ENCODE results near the gene TM4SF18.
"Not testable (repeated sequence)": the region's sequence is repeated elsewhere in the genome, so short reads cannot be mapped to it uniquely, and the experiment has no call there.

The TM4SF18 gene

DNA sequence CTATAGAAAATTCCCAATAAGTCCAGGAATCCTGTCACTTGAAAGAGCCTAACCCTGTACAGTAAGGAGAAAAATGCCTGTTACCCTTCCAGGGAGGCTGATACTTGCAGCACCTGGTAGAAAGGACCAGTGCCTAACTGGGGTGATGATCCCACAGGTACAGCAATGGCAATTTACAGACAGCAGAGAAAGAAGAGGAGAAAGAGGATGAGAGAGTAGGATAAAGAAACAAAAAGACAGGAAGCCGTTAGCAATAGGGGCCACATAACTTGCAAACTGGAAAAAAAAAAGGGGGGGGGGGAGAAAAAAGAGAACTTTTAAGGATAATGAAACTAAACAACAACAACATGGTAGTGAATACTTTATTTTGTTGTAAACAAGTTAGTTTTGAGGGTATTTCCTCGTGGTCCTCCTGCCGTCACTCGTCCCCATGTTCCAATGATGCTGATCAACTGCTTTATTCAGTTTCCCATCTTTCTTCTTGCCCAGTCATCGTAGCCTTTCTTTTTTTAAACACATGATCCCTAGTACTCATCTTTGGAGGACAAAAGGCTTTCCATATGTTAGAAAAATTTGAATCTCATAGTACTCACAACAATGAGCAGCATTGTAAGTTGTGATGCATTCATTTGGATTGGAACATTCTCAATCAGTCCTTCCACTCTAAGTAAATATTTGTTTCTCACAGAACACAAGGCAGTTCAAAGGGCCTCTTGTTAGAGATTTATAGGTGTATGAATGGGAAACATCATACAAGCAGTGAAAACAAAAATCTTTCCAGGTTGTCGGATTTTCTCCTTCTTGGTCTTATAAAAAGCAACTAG is 35.5 kb upstream of the TM4SF18 start:
- no peak for DNase-seq (ENCODE audit: low read depth in 3 of 3)

DNA sequence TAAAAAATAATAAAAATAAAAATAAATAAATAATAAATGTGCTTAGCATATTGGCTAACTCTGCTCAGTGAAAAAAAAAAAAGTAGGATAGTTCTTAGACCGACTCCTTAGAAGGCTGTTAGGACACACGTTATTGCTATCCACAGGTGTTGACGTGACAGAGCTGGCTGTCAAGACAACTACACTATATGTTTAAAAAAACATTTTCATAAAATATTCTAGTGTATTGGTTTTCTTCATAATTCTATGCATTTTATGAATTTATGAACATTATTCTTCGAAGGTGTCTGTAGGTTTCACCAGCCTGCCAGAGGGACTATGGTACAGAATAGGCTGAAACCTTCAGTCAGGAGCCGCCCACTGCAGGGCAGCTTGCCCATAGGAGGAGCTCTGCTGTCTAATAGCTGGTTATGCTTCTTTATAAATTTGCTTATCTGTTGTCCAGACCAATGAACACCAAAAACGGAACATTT is 34.8 kb upstream of the TM4SF18 start:
- DNase-seq (ENCODE audit: low read depth in 3 of 3): no peak

DNA sequence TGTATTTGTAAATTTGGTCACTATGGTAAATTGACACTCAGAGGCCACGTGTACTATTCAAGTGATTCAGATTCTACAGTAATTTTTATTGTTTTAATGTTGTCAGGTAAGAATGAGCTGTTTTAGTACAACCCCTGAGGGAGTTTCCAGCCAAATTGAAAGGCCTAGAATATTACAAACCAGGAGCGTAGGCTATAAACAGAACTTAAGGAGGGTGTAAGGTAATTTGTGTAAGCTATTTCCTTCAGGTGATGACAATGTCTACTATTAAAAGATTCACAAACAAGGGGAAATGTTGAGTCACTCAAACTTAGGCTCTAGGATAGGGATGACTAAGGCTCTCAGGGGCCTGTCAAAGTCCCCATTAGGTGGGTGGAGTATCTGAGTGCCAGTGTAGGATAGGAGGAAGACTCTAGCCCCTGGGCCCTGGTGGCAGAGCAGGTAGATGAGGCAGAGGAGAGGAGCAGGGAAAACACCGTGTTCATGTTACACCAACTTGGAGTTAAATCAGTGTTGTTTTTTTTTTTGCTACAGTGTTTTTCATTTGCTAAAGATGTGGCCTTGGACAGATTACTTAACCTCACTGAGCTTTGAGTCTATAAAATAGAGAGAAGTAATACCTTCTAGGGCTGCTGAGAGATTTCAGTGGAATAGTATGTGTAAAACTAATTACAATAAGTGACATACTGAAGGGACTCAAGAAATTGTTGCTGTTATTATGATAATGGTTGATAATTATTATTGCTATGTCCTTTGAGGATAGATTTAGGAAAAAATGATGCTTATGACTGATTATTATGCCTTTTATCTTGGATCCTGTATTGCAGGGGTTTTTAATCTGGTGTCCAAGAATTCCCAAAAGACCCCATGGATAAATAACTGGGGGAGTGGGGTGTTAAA is 33.8 kb upstream of the TM4SF18 start:
- peak in 1 of 3 experiments; percentile 9 for DNase-seq (ENCODE audit: low read depth in 3 of 3)

DNA sequence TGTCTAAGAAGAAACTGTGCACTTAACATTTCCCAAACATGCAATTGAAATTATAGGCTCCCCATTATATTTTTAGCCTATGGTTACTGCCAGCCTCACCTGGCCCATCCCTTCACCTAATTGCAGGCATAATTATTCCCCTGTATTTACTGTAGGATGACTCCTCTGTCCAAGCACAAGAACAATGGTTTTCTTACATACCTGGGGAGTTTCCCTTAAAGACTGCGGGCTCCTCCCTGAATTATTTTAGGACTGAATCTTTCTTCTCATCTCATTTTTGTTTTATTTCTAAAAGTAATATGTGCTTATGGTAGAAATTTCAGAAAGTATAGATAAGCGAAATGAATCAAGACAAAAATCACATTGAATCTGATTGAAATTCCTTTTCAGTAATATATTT is 32.6 kb upstream of the TM4SF18 start:
- DNase-seq (ENCODE audit: low read depth in 3 of 3): no peak

DNA sequence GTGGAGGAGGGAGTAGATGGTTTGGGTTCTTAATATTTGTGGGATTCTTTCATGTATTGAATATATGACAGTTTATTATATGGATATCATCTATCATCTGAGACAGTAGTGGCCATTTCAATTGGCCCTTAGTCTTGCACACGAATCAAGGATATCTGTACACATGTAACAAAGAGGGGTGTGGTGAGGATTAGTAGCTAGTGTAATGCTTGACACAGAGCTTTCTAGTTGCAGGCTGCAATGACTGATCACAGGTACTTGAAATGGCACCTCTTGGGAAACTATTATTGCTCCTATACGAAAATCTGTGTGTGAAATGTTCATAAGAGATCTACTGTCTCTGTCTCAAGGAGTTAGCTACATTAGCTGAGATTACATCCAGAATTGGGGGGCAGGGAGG is 31.2 kb upstream of the TM4SF18 start:
- DNase-seq (ENCODE audit: low read depth in 3 of 3): no peak

DNA sequence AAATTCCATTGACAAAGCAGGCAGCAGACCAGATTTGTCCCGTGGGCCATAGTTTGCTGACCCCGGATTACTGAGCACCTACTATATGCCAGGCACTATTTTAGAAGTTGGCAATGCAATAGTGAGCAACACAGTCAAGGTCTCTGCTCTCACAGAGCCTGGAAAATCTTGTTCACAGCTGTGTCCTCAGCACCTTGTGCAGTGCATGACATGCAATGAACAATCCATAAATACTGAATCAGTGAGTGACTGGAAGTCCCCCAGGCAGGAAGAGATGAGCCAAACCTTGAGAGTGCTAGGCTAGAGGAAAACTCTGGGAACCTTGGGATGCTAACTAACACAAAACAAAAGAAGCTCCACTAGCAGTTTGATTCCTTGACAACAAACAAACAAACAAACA is 29.6 kb upstream of the TM4SF18 start:
- no peak for DNase-seq (ENCODE audit: low read depth in 3 of 3)

DNA sequence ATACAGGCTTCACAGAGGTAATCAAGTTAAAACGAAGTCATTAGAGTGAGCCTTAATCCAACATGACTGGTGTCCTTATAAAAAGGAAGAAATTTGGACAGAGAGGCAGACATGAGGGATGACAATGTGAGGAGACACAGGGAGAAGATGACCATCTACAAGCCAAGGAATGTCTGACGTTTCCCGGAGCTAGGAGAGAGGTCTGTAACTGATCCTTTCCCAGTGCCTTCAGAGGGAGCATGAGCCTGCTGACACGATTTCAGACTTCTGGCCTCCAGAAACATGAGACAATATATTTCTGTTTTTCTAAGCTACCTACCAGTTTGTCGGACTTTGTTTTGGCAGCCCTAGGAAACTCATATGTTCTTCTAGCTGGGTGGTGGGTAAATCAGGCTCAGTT is 28.9 kb upstream of the TM4SF18 start:
- no peak for DNase-seq (ENCODE audit: low read depth in 3 of 3)

DNA sequence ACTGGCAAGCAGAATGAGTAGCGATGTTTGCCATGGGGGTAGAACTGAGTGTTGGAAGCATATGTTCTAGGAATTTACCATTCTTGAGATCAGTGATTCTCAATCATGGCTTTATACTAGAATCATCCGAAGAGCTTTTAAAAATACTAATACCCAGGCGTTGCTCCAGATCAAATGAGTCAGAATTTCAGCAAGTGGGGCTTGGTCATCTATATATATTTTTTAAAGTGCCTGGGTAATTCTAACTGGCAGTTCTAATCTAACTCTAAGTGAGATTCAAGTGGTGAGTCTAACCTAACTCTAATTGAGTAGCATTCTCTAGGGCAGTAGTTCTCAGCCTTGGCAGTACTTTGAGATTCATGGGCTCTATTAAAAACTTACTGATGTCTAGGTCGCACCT is 23.2 kb upstream of the TM4SF18 start:
- DNase-seq (ENCODE audit: low read depth in 3 of 3): no peak

DNA sequence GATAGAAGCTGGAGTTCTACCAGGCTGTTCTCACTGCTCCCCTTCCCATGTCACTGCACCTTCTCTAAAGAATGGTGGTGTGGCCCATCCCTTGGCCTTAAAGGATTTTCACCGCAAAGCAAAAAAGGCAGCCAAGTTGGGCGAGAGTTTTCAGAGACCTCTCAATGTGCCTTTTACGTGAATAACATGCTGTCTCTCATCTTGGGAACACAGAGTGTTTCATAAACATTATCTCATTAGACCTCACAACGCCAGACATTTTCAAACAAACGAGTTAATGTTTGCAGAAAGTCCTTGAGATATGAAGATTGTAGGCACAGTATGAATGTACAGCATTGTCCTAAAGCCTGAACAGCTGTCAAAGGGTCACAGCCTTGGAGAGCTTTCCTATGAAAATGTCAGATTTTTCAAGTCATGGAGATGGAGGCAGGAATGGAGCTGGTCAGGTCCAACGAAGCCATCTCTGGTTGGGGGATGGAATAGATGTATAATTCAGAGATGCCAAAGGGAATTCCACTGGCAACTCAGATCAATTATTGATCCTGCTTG is 22.7 kb upstream of the TM4SF18 start:
- no peak for DNase-seq (ENCODE audit: low read depth in 3 of 3)

DNA sequence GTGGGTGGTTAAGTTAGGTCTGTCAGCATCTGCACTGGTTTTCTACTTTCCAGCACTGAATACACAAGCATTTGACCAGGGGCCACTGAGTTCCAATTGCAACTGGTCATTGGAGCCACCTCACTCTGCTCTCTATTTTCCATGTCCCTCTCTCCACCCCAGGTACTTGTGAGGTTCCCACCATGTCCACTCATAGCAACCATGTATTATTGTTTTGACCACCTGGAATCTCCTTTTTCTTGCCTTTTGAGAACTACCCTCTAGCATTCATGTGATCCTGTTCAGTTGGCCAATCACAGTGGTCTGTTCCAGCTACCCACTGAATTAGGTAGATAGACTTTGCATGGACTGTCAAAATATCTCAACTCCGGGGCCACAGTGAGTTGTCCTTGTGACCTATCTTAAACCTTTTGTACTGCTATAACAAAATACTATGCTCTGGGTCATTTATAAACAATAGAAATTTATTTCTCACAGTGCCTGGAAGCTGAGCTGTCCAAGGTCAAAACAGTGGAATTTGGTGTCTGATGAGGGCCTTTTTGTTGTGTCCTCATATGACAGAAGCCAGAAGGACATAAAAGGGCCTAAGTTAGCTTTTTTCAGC is 20.2 kb upstream of the TM4SF18 start:
- DNase-seq (ENCODE audit: low read depth in 3 of 3): no peak

DNA sequence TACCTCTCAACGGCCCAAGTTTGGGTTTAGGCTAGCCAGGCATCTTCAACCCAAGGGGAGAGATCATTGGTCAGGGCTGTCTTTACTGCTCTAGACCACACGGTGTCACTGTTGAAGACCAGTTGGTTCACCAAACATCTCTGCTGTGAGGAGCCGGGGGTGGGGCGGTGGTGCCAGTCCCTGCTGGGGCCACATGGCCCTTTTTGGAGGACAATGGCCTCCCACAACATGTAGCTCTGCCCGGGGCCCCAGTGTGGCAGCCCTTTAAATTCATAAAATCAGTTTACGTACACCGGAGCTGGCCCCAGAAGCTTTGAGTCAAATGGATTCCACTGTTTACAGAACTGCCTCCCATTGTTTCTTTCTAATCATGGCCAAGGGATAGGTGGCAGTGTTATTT is 19.1 kb upstream of the TM4SF18 start:
- peak in 2 of 3 experiments; percentile 11 to 18 for DNase-seq (ENCODE audit: low read depth in 3 of 3)

DNA sequence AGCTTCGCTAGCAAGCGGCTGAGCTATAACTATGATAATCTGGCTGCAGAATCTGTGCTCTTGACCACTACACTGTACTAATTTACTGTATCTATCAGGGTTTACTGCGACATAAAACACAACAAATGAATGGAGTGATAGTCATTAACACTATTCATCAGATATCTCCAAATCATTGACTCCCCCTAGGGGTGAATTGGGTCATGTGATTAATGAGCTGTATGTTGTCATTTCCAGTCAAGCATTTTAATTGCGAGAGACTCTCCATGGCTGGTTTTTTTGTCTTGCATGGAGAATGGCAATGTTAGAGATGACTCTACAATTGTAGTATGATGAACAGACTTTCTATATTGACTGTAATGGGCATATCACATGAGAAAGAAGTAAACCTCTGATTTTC is 10.5 kb upstream of the TM4SF18 start:
- no peak for DNase-seq (ENCODE audit: low read depth in 3 of 3)

DNA sequence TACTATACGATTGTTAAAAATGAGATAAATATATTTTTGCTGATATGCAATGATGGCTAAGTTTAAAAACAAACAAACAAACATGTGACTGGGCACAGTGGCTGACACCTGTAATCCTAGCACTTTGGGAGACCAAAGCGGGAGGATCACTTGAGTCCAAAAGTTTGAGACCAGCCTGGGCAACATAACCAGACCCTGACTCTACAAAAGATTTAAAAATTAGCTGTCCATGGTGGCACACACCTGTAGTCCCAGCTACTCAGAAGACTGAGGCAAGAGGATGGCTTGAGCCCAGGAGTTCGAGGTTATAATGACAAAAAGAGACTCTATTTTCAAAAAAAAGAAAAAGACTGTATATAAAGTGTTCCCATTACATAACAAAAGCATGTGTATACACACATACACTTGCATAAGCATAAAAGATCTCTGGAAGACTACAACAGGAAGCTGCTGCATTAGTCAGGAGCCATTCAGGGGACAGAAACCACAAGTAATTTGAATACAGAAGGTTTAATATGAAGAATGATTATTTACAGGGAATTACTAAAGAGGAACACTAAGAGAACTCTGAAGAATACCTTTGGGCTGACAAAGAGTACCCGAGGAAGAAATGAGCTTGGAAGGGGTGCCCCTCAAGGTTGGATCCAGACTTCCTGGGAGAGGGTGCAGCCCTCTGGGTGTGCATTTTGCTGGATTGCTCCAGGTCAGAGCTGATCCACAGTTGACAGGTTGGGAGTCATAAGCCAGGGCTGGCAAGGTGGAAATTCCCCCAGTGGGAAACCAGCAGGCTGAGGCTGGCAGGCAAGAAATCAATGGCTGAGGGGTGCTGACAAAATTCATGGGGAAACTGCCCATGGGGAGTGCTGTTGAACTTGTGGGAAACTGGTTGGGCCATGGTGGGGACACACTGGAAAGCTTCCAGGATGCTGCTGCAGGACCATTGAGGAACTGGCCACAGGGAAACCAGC is 9.3 kb upstream of the TM4SF18 start:
- no peak for DNase-seq (ENCODE audit: low read depth in 3 of 3)

DNA sequence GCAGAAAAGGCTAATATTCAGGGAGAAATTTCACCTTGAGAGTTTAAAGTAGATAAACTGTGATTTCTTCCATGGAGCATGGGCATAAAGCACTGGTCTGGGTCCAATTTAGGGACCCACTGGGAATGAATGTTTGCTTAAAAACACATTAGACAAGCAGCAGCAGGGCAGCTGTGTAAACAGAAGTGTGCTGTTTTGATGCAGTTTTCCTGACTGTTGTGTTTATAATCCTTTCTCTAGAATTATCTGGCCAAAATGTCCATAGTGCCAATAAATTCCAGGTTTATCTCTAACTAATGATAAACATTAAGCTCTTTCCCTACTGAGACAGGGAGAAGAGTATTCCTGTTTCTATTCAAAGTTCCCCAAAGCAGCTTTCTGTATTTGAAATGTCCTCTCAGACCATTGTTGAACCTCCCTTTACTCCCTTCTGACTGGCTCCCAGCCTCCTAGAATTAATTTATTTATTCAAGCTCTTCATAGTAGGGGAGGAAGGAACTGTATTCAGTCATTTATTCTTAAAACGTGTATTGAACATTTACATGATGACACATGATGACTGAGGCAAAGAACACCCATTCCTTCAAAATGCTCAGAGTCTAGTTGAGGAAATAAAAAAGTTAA is 7.0 kb upstream of the TM4SF18 start:
- DNase-seq (ENCODE audit: low read depth in 3 of 3): no peak

DNA sequence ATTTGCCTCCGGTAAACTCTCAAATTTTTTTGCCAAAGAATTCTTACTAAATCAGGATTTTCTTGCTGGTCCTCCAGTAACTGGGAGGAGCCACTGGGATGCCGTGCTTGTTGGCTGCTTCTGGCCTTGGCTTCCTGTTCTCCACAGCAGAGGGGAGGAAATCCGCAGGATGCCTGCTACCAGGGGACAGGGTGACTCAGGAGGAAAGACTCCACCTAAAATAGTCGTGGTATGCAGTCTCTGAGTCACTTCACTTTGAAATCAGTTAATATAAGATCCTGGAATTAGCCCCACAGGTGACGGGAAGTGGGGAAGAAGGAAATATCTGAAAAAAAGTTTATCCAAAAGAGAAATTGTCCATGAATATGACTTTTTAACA is 6.5 kb upstream of the TM4SF18 start:
- no peak for DNase-seq (ENCODE audit: low read depth in 3 of 3)

DNA sequence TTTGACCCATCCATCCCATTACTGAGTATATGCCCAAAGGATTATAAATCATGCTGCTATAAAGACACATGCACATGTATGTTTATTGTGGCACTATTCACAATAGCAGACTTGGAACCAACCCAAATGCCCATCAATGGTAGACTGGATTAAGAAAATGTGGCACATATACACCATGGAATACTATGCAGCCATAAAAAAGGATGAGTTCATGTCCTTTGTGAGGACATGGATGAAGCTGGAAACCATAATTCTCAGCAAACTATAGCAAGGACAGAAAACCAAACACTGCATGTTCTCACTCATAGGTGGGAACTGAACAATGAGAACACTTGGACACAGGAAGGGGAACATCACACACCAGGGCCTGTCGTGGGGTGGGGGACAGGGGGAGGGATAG is 4.0 kb upstream of the TM4SF18 start:
- not testable (repeated sequence) for DNase-seq (ENCODE audit: low read depth in 3 of 3)

DNA sequence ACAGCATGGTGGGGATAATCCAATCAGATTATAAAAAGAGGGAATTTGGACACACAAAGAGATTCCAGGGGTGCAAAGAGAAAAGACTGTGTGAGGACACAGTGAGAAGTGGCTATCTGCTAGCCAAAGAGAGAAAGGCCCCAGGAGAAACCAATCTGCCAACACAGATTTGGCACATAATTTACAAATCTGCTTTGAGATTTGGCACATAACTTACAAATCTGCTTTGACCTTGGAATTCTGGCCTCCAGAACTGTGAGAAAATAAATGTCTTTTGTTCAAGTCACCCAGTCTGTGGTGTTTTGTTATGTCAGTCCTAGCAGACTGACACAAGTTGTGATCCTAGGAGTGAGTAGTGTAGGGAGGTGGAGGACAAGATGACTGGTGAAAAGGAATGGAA is 3.5 kb upstream of the TM4SF18 start:
- DNase-seq (ENCODE audit: low read depth in 3 of 3): no peak

DNA sequence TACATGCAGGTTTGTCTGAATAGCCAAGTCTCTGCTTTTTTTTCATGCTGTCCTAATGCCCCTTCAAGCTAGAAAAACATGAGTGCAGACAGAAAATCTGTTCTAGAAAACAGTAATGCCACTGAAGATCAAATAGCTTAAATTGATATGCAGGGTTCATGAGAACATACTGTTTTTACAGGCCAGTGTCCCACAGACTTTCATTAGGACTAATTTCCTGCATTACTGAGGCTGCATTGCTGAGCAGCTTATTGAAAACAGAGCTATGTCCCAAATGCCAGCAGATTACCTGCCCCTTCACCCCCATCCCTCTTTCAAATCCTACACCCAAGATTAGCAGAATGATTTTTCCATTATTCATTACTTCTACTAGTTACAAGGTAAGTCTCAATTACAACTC is 665 bp downstream of the TM4SF18 start:
- no peak for DNase-seq (ENCODE audit: low read depth in 3 of 3)

DNA sequence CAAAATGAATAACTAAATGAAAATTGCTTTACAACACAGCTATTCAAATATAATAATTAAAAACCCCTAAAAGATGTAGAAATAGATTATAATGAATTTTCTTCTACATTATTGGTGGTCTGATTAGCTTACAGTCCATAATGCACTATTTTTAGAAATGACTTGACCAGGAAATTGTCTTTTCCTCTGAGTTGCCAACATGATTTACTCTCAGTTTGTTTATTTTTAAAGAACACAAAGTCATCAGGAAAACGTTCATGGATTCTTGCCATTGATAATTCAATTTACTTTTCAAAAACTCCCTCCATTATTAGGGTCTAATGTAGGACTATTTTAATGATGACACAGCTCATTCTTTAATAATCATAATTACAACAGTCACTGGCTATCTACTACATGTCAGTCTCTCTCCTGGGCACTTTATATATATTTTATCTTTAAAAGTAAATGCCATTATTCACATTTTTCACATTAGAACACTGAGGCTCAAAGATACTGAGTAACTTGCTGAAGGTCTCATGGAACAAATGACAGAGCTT is 1.1 kb downstream of the TM4SF18 start:
- no peak for DNase-seq (ENCODE audit: low read depth in 3 of 3)

DNA sequence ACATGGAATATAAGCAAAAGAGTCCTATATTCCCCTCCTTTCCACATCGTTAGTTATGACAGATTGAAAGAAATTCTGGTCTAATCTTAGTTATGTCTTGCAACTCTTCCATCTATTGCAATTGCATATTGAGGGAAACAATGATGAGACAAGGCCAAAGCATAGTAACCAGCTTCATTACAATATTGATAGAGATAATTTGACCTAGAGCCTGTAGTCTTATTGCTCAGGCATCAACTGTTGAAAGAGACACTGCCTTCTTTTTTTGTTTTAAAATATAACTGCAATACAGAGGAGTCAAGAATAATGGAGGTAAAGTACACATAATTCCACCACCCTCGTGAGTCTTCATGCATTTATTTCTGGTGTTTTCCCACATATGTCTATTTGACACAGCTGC is 2.0 kb downstream of the TM4SF18 start:
- DNase-seq (ENCODE audit: low read depth in 3 of 3): no peak

All from stimulated activated CD4-positive, alpha-beta T cell treated with anti-CD3 and anti-CD28 coated beads, TNF-alpha, amount 100 ng/mL, for 24 hours (primary cell).